GM21381 (cell line): ENCODE measurements around the gene ORM2.

ENCODE experiments used
- ATAC-seq: cut with Tn5 transposase; IDR thresholded peaks from one replicate; pipeline ENCODE4 v1.9.1; 2021; ENCODE audit warnings: mild to moderate bottlenecking, moderate library complexity; ENCODE audit not compliant: unreplicated experiment

Gene ORM2

DNA sequence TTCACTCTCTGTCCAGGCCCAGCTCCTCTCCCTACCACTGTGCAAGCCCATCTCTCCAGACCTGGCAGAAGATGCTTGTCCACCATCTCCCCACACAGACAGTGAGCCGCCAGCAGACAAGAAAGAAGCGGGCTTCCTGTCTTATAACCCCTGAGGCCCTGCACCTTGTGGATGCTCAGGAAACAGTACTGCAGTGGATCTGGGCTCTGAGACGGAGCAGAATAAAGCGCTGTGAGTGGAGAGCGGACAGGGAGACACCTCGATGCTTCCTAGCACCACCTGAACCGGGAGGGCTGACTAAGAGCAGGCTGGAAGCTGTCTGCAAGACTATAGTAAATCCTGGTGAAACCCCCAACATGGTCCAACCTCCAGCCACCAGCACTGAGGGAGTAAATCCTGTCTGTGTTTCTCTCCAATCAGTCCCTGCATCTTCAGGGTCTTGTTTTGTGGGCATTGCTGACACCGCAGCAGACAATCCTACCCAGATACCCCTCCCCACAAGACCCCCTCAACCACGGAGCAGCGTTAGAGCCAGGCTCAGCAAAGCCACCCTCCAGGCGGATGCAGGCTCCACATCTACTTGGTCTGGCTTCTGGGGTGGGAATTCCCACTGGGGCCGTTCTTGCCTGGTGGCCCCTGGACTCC, 18.7 kb downstream of the ORM2 start:
- no peak for ATAC-seq

DNA sequence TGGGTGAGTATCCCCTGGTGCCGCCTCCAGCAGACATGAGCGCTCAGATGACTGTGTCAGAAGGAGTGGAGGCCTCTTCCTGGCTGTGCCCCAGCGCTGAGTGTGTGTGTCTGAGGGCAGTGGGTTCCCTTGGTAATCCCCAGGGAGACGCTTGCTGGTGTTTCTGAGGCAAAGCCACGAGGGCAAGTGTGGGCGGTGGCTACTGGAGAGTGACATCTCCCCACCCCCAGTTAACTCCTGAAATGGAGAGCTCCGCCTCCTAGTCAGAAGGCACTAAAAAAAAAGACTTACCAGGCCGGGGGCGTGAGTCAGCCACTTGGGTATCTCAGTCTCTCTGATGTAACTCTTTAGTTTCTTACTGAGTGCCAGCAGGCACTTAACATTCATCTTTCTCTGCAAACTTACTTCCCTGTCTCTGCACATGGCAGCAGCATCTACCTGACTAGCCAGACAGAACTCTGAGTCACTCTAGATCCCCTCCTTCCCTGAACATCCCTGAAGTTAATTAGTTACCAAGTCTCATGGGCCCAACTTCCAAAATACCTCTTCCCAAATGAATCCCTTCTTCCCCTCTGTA, 19.3 kb downstream of the ORM2 start:
- ATAC-seq, result peak; percentile 84

- no peak for ATAC-seq
These were observed 20.2 kb downstream of the ORM2 start for GRCh38 chr9:114349713-114350480.

- ATAC-seq, result no peak
These were observed 21.1 kb downstream of the ORM2 start for GRCh38 chr9:114350636-114351401.

DNA sequence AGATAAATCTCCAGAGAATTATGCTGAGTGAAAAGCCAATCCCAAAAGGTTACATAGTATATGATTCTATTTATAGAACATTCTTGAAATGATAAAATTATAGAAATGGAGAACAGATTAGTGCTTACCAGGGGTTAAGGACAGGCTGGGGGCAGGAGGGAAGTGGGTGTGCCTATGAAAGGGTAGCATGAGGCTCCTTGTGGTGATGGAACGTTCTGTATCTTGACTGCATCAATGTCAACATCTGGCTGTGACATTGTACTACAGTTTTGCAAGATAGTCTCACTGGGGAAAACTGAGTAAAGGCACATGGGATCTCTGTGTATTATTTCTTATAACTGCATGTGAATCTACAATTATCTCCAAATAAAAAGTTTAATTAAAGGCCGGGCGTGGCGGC, 22.3 kb downstream of the ORM2 start:
- no peak for ATAC-seq

GRCh38 chr9:114355821-114356220, 26.2 kb downstream of the ORM2 start:
- ATAC-seq, result no peak

GRCh38 chr9:114356792-114357191, 27.1 kb downstream of the ORM2 start:
- ATAC-seq, result no peak

DNA sequence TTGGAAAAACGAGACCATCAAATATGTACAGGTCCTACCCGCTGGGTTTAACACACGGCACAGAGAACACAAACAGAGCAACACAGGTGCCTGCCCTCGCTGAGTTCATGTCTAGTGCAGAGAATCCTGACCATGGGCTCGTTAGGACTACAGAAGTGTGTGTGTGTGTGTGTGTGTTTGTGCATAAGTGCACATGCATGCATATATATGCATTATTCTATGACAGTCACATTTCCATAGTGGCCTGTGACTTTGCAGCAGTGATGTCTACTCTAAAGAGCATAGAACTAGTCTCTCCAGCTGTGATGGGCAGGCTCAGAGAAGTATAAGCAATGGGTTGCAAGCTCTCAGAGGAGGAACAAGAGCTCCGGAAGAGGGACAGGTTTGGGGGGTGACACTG, 27.7 kb downstream of the ORM2 start:
- no peak for ATAC-seq

- ATAC-seq, result no peak
These were observed 28.3 kb downstream of the ORM2 start for GRCh38 chr9:114357911-114358328.

DNA sequence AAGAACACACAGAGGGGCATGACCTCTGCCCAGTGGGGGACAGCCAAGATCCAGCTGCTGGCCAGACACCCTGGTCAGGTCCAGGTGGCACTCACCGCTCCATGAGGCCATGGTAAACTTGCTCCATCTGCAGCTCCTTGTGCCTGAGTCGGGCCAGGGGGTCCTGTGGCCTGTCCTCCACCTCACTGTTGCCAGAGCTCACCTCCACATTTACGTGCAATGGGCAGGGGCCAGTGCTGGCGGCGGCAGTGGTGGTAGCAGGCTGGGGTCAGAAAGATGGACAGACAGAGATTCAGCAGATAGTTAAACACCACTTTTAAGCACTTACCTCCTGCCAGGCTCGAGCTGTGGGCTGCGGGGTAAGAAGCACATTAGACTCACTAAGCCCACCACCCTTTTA, 30.1 kb downstream of the ORM2 start:
- no peak for ATAC-seq

GRCh38 chr9:114361542-114361941, 31.9 kb downstream of the ORM2 start:
- no peak for ATAC-seq

GRCh38 chr9:114362394-114362793, 32.7 kb downstream of the ORM2 start:
- ATAC-seq, result no peak

GRCh38 chr9:114363424-114363823, 33.8 kb downstream of the ORM2 start:
- no peak for ATAC-seq

DNA sequence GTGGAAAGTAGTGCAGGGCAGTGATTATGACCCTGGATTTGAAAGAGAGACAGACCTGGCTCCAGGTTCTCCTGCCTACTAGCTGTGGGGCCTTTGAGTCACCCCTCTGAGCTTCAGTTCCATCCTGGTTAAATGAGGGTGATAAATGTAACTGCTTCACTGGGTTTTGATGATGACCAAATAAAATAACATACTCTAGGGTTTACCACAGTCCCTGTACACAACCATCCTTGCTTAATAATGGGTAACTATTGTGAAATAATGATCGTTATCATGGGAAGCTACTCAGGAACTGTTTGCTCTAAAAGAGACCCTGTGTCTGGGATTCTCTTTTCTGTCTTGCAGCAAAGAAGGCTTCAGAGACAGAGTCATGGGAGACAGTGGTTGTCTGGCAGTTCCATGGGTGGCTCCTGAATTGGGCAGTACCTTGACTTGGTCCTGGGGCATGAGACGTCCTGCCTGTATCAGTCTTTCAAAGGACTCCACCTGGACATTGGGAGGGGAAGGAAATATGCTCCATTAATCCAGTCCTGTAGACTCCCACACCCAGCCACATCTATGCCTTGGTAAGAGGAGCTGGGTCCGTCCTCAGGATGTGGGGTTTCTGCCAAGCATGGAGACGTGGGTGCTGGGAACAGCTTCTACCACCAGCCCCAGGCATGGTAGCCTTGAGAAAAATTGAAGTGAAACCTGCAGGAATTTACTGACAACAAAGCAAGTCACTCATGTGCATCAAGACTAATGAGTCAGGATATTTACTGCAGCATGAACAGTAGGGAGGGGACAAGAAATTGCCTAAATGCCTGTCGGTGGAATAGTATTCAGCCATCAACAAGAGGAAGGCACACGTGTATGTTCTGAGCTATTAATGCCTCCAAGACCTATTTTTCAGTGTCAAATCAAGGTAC, 34.7 kb downstream of the ORM2 start:
- ATAC-seq, result no peak

- no peak for ATAC-seq
These were observed 35.5 kb downstream of the ORM2 start for GRCh38 chr9:114365194-114365593.

- peak; percentile 52 for ATAC-seq
These were observed 36.9 kb downstream of the ORM2 start for GRCh38 chr9:114366334-114367128.

DNA sequence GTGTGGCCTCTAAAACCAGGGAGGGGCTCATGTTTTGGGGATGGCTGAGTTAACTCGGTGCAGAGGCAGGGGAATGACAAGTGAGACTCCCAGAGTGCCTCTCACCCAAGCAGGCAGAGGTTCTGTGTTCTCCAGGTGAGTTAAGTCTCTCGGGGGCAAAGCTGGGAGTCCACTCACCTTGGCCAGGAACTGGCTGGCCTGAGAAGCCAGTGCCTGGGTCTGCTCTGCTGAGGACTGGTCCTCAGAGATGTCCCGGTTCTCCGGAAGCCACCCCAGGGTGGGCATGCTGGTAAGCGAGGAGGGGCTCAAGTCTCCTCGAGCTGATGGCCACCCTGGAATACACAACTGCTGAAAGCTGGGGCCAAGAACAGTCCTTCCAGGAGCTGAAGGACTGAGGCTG, 37.7 kb downstream of the ORM2 start:
- ATAC-seq, result no peak

- no peak for ATAC-seq
These were observed 38.3 kb downstream of the ORM2 start for GRCh38 chr9:114367772-114368569.
